ENCODE data around the gene TNFAIP2.
"Not testable (repeated sequence)": the region's sequence is repeated elsewhere in the genome, so short reads cannot be mapped to it uniquely, and the experiment has no call there.

Gene TNFAIP2

DNA sequence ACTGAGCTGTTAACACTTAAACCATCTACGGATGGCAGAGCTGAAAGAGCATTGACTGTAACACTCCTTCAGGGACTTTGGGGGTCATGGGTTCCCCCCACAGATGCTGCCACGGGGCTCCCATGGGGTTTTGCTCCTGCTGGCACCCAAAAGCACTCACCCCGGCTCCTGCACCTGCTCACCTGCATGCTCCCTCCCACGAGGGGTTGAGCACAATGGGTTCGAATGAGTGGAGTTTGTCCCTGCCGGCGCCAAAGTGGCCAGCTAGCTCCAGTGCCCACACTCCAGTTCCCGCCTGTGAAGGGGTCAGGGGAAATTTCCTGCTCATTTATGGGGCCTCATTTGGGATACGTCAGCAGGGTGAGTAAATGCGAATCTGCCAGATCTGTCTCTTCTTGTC, 40.7 kb downstream of the TNFAIP2 start:
- Histone ChIP-seq H2AFZ (ENCODE audit: low read depth) (no peak overlapping the region), H3K4me2 (no peak overlapping the region), H3K27ac (no peak overlapping the region), H3K4me1 (ENCODE audit: low read depth, poor library complexity, severe bottlenecking) (no peaks in the 10 kb centered on the region), H3K79me2 (ENCODE audit: insufficient read depth, low read depth) (no peaks in the 10 kb centered on the region), H3K9ac (no peak overlapping the region), H3K4me3 (IDR thresholded peaks at IDR 0.05; ENCODE audit: insufficient read depth, low read depth, low read length) (no peak overlapping the region), H3K27me3 (ENCODE audit: insufficient read depth, low read depth) (no peaks in the 10 kb centered on the region), H3K36me3 (ENCODE audit: insufficient read depth) (no peaks in the 10 kb centered on the region), H4K20me1 (ENCODE audit: insufficient read depth) (no peaks in the 10 kb centered on the region)
- no peak for TF ChIP-seq CTCF (conservative IDR thresholded peaks at IDR 0.05; ENCODE audit: low read depth, low read length)

GRCh38 chr14:103164779-103165178, 41.5 kb downstream of the TNFAIP2 start:
- Histone ChIP-seq H3K4me1 (ENCODE audit: low read depth, poor library complexity, severe bottlenecking) (no peaks in the 10 kb centered on the region), H3K79me2 (ENCODE audit: insufficient read depth, low read depth) (no peaks in the 10 kb centered on the region), H2AFZ (ENCODE audit: low read depth) (no peak overlapping the region), H3K9ac (no peak overlapping the region), H3K36me3 (ENCODE audit: insufficient read depth) (no peaks in the 10 kb centered on the region), H3K4me2 (no peak overlapping the region), H4K20me1 (ENCODE audit: insufficient read depth) (no peaks in the 10 kb centered on the region), H3K27me3 (ENCODE audit: insufficient read depth, low read depth) (no peaks in the 10 kb centered on the region), H3K4me3 (IDR thresholded peaks at IDR 0.05; ENCODE audit: insufficient read depth, low read depth, low read length) (no peak overlapping the region), H3K27ac (no peak overlapping the region)
- no peak for TF ChIP-seq CTCF (conservative IDR thresholded peaks at IDR 0.05; ENCODE audit: low read depth, low read length)

GRCh38 chr14:103165323-103165722, 42.1 kb downstream of the TNFAIP2 start:
- Histone ChIP-seq H3K36me3 (ENCODE audit: insufficient read depth) (no peaks in the 10 kb centered on the region), H3K79me2 (ENCODE audit: insufficient read depth, low read depth) (no peaks in the 10 kb centered on the region), H3K4me2 (no peak overlapping the region), H3K9ac (no peak overlapping the region), H3K27ac (no peak overlapping the region), H3K4me3 (IDR thresholded peaks at IDR 0.05; ENCODE audit: insufficient read depth, low read depth, low read length) (no peak overlapping the region), H3K4me1 (ENCODE audit: low read depth, poor library complexity, severe bottlenecking) (no peaks in the 10 kb centered on the region), H4K20me1 (ENCODE audit: insufficient read depth) (no peaks in the 10 kb centered on the region), H3K27me3 (ENCODE audit: insufficient read depth, low read depth) (no peaks in the 10 kb centered on the region), H2AFZ (ENCODE audit: low read depth) (no peak overlapping the region)
- no peak for TF ChIP-seq CTCF (conservative IDR thresholded peaks at IDR 0.05; ENCODE audit: low read depth, low read length)

GRCh38 chr14:103169954-103170353, 46.7 kb downstream of the TNFAIP2 start:
- H4K20me1 ChIP-seq (ENCODE audit: insufficient read depth) = no peaks in the 10 kb centered on the region
- H3K4me1 ChIP-seq (ENCODE audit: low read depth, poor library complexity, severe bottlenecking) = no peaks in the 10 kb centered on the region
- H3K79me2 ChIP-seq (ENCODE audit: insufficient read depth, low read depth) = no peaks in the 10 kb centered on the region
- no peak overlapping the region for H3K27ac ChIP-seq
- no peak overlapping the region for H3K9ac ChIP-seq
- TF ChIP-seq CTCF (conservative IDR thresholded peaks at IDR 0.05; ENCODE audit: low read depth, low read length) = no peak
- no peak overlapping the region for H3K4me3 ChIP-seq (IDR thresholded peaks at IDR 0.05; ENCODE audit: insufficient read depth, low read depth, low read length)
- H3K27me3 ChIP-seq (ENCODE audit: insufficient read depth, low read depth) = no peaks in the 10 kb centered on the region
- no peak overlapping the region for H2AFZ ChIP-seq (ENCODE audit: low read depth)
- no peaks in the 10 kb centered on the region for H3K36me3 ChIP-seq (ENCODE audit: insufficient read depth)
- H3K4me2 ChIP-seq = no peak overlapping the region

GRCh38 chr14:103171206-103171605, 47.9 kb downstream of the TNFAIP2 start:
- H4K20me1 ChIP-seq (ENCODE audit: insufficient read depth); H3K27me3 ChIP-seq (ENCODE audit: insufficient read depth, low read depth); H3K79me2 ChIP-seq (ENCODE audit: insufficient read depth, low read depth); H3K36me3 ChIP-seq (ENCODE audit: insufficient read depth); H2AFZ ChIP-seq (ENCODE audit: low read depth); H3K4me3 ChIP-seq (IDR thresholded peaks at IDR 0.05; ENCODE audit: insufficient read depth, low read depth, low read length); H3K4me1 ChIP-seq (ENCODE audit: low read depth, poor library complexity, severe bottlenecking); H3K4me2 ChIP-seq; H3K9ac ChIP-seq; H3K27ac ChIP-seq: not testable (repeated sequence)

Measured in KMS-11 (cell line).